K562 (cell line): ENCODE data around the gene LMF2. TPM values are rescaled to one million over a fixed set of nuclear protein-coding genes. Genes with fewer than 3 reads are reported as not detected.

ENCODE experiments used
- E4F1 ChIP-seq: fragments of 250-450 bp; sonication (Bioruptor Pico); IDR thresholded peaks from 2 replicates; pipeline ENCODE4 v1.5.0; 2021; ENCODE audit warnings: mild to moderate bottlenecking, borderline replicate concordance
- ZBED1 ChIP-seq: IDR thresholded peaks from 2 replicates; pipeline ENCODE4 v1.6.1; 2014
- ZBTB11 ChIP-seq, 3 experiments: fragments of 200-800 bp in 1 of 3; fragments of 250-450 bp in 1 of 3; fragments of 450-650 bp in 1 of 3; sonication (Bioruptor Pico) in 1 of 3; sonication (Bioruptor generic) in 1 of 3; formaldehyde crosslinking in 1 of 3; IDR thresholded peaks; 2 replicates each; pipeline versions ENCODE4 v1.6.1 to v1.8.0; 2016 to 2022; ENCODE audit warnings: mild to moderate bottlenecking in 2 of 3, missing genetic modification characterization in 2 of 3, missing compliant biosample characterization in 1 of 3, moderate library complexity in 1 of 3
- ZNF79 ChIP-seq: fragments of 250-450 bp; sonication (Bioruptor Pico); IDR thresholded peaks from 2 replicates; pipeline ENCODE4 v1.4.0; 2020; ENCODE audit warnings: low read depth, mild to moderate bottlenecking, moderate library complexity
- polyA plus RNA-seq, 8 experiments: library from polyadenylated mRNA; depleted of rRNA in 4 of 8; stranded (reverse) in 5 of 8; unstranded in 3 of 8; fragments of >200 nt; fragmentation: Nextera tagmentation in 2 of 8; fragmentation: Illumina TruSeq in 1 of 8; extraction: Ambion mirVana in 2 of 8; extraction: Trizol in 1 of 8; gene quantifications; 2 replicates each; pipeline versions ENCODE4 v1.2.1 to v1.2.3, GENCODE V29; 2011 to 2014; ENCODE audit warnings: inconsistent platforms in 1 of 8, missing spikeins in 1 of 8
- total RNA-seq, 7 experiments: library from RNA; depleted of rRNA in 6 of 7; stranded (reverse); fragments of >200 nt in 6 of 7; fragmentation: Illumina TruSeq in 2 of 7; extraction: Trizol in 2 of 7; gene quantifications; 2 replicates each; pipeline versions ENCODE4 v1.2.1 to v1.2.3, GENCODE V29; 2011 to 2021; ENCODE audit warnings: low replicate concordance in 1 of 7

Gene LMF2
- total and polyA plus RNA-seq, 9 of the 15 experiments (the other 6 are each of a cell fraction or from before 2014, with no cell fraction given) = 0.08 to 37.1 (median 7.6) TPM

GRCh38 chr22:50518606-50519005 is 11.1 kb upstream of the LMF2 start (continued):
- TF ChIP-seq E4F1 (CRISPR knock-in tag) = no peak
- no peak for TF ChIP-seq ZBTB11 (CRISPR knock-in tag; IDR thresholded peaks at IDR 0.05)
- no peak for TF ChIP-seq ZNF79 (CRISPR knock-in tag)
- TF ChIP-seq ZBED1 = no peak
